ENCODE measurements around the gene ATAD3C. TPM values are rescaled to one million over a fixed set of nuclear protein-coding genes. Genes with fewer than 3 reads are reported as not detected.
"Not testable (repeated sequence)": the region's sequence is repeated elsewhere in the genome, so short reads cannot be mapped to it uniquely, and the experiment has no call there.

The ATAD3C gene
- total RNA-seq, 2 donors from 2014 or later = 0.17 to 1.7 TPM

GRCh38 chr1:1471389-1472052 lies 22.0 kb downstream of the ATAD3C start, which contains the start of gene ATAD3B:
ATAD3B (plus strand) TSS chr1:1471765; CDS start chr1:1471885, 120 bp downstream.
- H3K27me3 Mint-ChIP-seq = no peaks in the 10 kb centered on the region
- no peaks in the 10 kb centered on the region for H3K9me3 Mint-ChIP-seq
- H3K27ac Mint-ChIP-seq = peak within 1 kb of the TSS; percentile 38 to 86
- H3K36me3 Mint-ChIP-seq = no peaks in the 10 kb centered on the region
- peak within 1 kb of the TSS; percentile 93 for H3K4me3 Mint-ChIP-seq
- ATAC-seq (peak; percentile 95 to 98), DNase-seq (ENCODE audit: low spot score) (peak; percentile 93)
- H3K4me1 Mint-ChIP-seq (ENCODE audit: low read depth in 2 of 2) = peaks cover 8 to 11% of the 10 kb centered on the region in 2 donors

GRCh38 chr1:1472053-1472876 lies 22.8 kb downstream of the ATAD3C start:
- not testable (repeated sequence) for H3K9me3 Mint-ChIP-seq; H3K27me3 Mint-ChIP-seq; DNase-seq (ENCODE audit: low spot score); H3K36me3 Mint-ChIP-seq
- ATAC-seq = peak; percentile 43 to 58
- peak overlapping the region; percentile 75 for H3K4me3 Mint-ChIP-seq
- peak overlapping the region in 1 of 2 donors; percentile 31 for H3K27ac Mint-ChIP-seq
- H3K4me1 Mint-ChIP-seq (ENCODE audit: low read depth in 2 of 2) = peaks cover 8 to 11% of the 10 kb centered on the region in 2 donors

- not testable (repeated sequence) for ATAC-seq; H3K9me3 Mint-ChIP-seq; DNase-seq (ENCODE audit: low spot score); H3K4me1 Mint-ChIP-seq (ENCODE audit: low read depth in 2 of 2); H3K27me3 Mint-ChIP-seq; H3K4me3 Mint-ChIP-seq; H3K27ac Mint-ChIP-seq; H3K36me3 Mint-ChIP-seq
Observed at GRCh38 chr1:1476011-1476410, 26.5 kb downstream of the ATAD3C start.

GRCh38 chr1:1477206-1477605 lies 27.7 kb downstream of the ATAD3C start:
- Mint-ChIP-seq H3K4me3 (no peak overlapping the region), H3K9me3 (no peaks in the 10 kb centered on the region), H3K27me3 (no peaks in the 10 kb centered on the region), H3K4me1 (ENCODE audit: low read depth in 2 of 2) (peaks cover 0 to 7% of the 10 kb centered on the region in 2 donors), H3K36me3 (peaks cover 4% of the 10 kb centered on the region), H3K27ac (no peak overlapping the region)
- ATAC-seq = no peak
- DNase-seq (ENCODE audit: low spot score) = no peak

GRCh38 chr1:1479547-1480487 lies 30.3 kb downstream of the ATAD3C start:
- Mint-ChIP-seq H3K4me3 (no peak overlapping the region), H3K9me3 (no peaks in the 10 kb centered on the region), H3K36me3 (peaks cover 4% of the 10 kb centered on the region), H3K27me3 (no peaks in the 10 kb centered on the region), H3K27ac (no peak overlapping the region), H3K4me1 (ENCODE audit: low read depth in 2 of 2) (peaks cover 0 to 7% of the 10 kb centered on the region in 2 donors)
- no peak for DNase-seq (ENCODE audit: low spot score)
- peak; percentile 22 to 40 for ATAC-seq

GRCh38 chr1:1480488-1480867 lies 31.0 kb downstream of the ATAD3C start:
- H3K36me3 Mint-ChIP-seq; H3K27me3 Mint-ChIP-seq; H3K27ac Mint-ChIP-seq; DNase-seq (ENCODE audit: low spot score); H3K4me3 Mint-ChIP-seq; ATAC-seq; H3K9me3 Mint-ChIP-seq; H3K4me1 Mint-ChIP-seq (ENCODE audit: low read depth in 2 of 2): not testable (repeated sequence)

GRCh38 chr1:1481811-1482210 lies 32.3 kb downstream of the ATAD3C start:
- not testable (repeated sequence) for H3K27me3 Mint-ChIP-seq; DNase-seq (ENCODE audit: low spot score); H3K4me3 Mint-ChIP-seq; H3K9me3 Mint-ChIP-seq; H3K27ac Mint-ChIP-seq; ATAC-seq; H3K36me3 Mint-ChIP-seq; H3K4me1 Mint-ChIP-seq (ENCODE audit: low read depth in 2 of 2)

GRCh38 chr1:1482856-1483255 lies 33.4 kb downstream of the ATAD3C start:
- DNase-seq (ENCODE audit: low spot score) (no peak), ATAC-seq (no peak)
- Mint-ChIP-seq H3K27ac (no peak overlapping the region), H3K4me1 (ENCODE audit: low read depth in 2 of 2) (peaks cover 0 to 4% of the 10 kb centered on the region in 2 donors), H3K9me3 (no peaks in the 10 kb centered on the region), H3K36me3 (peaks cover 4% of the 10 kb centered on the region), H3K27me3 (no peaks in the 10 kb centered on the region), H3K4me3 (no peak overlapping the region)

- Mint-ChIP-seq H3K27me3 (no peaks in the 10 kb centered on the region), H3K36me3 (peaks cover 4% of the 10 kb centered on the region), H3K4me3 (no peak overlapping the region), H3K9me3 (no peaks in the 10 kb centered on the region), H3K27ac (no peak overlapping the region), H3K4me1 (ENCODE audit: low read depth in 2 of 2) (peaks cover 0 to 4% of the 10 kb centered on the region in 2 donors)
- no peak for ATAC-seq
- no peak for DNase-seq (ENCODE audit: low spot score)
Observed at GRCh38 chr1:1483714-1484113, 34.2 kb downstream of the ATAD3C start.

- not testable (repeated sequence) for DNase-seq (ENCODE audit: low spot score); H3K27ac Mint-ChIP-seq; H3K4me3 Mint-ChIP-seq; H3K9me3 Mint-ChIP-seq; H3K27me3 Mint-ChIP-seq; H3K36me3 Mint-ChIP-seq; H3K4me1 Mint-ChIP-seq (ENCODE audit: low read depth in 2 of 2)
- peak in 1 of 2 donors; percentile 13 for ATAC-seq
Observed at GRCh38 chr1:1484976-1485750, 35.7 kb downstream of the ATAD3C start.

- not testable (repeated sequence) for H3K36me3 Mint-ChIP-seq; ATAC-seq; H3K4me1 Mint-ChIP-seq (ENCODE audit: low read depth in 2 of 2); DNase-seq (ENCODE audit: low spot score); H3K9me3 Mint-ChIP-seq; H3K4me3 Mint-ChIP-seq; H3K27ac Mint-ChIP-seq; H3K27me3 Mint-ChIP-seq
Observed at GRCh38 chr1:1485755-1486317, 36.3 kb downstream of the ATAD3C start.

- ATAC-seq (no peak), DNase-seq (ENCODE audit: low spot score) (no peak)
- Mint-ChIP-seq H3K4me3 (no peak overlapping the region), H3K36me3 (no peaks in the 10 kb centered on the region), H3K27me3 (no peaks in the 10 kb centered on the region), H3K27ac (no peak overlapping the region), H3K9me3 (no peaks in the 10 kb centered on the region), H3K4me1 (ENCODE audit: low read depth in 2 of 2) (no peaks in the 10 kb centered on the region)
Observed at GRCh38 chr1:1487701-1488100, 38.2 kb downstream of the ATAD3C start.

GRCh38 chr1:1489231-1489630 lies 39.7 kb downstream of the ATAD3C start:
- H3K4me1 Mint-ChIP-seq (ENCODE audit: low read depth in 2 of 2) = no peaks in the 10 kb centered on the region
- ATAC-seq (no peak), DNase-seq (ENCODE audit: low spot score) (no peak)
- H3K27ac Mint-ChIP-seq = no peak overlapping the region
- H3K27me3 Mint-ChIP-seq = no peaks in the 10 kb centered on the region
- no peak overlapping the region for H3K4me3 Mint-ChIP-seq
- peaks cover 3% of the 10 kb centered on the region for H3K9me3 Mint-ChIP-seq
- H3K36me3 Mint-ChIP-seq = peaks cover 12% of the 10 kb centered on the region

Data from natural killer cell treated with Interleukin-12 subunit alpha and Interleukin-12 subunit beta and Interleukin-15 and Interleukin-18, amount 100 ng/mL, for 72 hours (primary cell).